HG02840 (cell line): ENCODE measurements around the gene HOXB8.

Source experiments
- ATAC-seq: cut with Tn5 transposase; IDR thresholded peaks from one replicate; pipeline ENCODE4 v1.9.1; 2021; ENCODE audit warnings: mild to moderate bottlenecking, moderate library complexity, moderate number of reproducible peaks; ENCODE audit not compliant: unreplicated experiment, low FRiP score

The HOXB8 gene

DNA sequence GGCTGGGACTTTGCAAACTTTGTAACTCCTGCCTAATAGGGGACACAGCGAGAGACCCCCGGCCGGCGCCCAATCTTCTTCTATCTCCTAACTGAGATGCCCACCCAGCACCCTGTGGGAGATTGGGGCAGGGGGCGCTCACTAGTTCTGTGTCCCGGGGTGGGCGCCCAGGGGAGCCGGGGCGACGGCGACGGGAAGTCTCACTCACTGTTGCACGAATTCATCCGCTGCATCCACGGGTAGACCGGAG lies 17.6 kb downstream of the HOXB8 start:
- no peak for ATAC-seq

DNA sequence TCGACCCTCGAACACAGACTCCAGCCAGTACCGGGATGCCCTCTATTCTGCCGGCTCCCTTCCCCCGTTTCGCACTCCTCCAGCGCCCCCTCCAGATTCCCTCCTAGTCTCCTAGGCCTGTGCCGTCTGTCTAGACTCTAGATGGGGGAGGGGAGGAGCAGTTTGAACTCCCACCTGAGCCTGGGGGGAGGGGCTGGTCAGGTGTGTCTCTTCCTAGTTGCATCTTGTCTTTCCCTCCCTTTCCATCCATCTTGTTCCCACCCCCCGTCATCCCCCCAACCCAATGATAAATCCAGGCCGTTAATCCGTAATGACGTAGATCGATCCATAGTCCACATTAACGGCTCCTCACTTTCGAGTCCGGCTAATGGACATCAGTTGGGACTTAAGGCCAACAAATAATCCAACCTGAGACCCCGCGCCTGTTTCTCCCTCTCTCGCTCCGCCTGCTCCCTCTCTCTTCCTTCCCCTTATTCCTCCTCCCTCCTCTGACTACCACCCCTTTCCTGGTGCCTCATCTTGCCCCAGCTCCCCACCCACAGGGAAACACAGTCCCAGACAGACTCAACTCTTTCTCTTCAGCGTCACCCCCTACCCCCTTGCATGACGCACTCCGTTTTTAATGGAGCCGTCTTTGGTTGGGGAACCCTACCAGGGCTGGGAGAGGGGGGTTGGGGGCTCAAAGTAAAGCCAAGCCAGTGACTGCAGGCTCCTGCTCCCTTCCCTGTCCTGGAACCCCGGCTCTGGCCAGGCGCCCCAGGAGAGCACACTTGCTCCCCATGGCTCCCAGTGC lies 18.2 kb downstream of the HOXB8 start:
- ATAC-seq, result no peak

DNA sequence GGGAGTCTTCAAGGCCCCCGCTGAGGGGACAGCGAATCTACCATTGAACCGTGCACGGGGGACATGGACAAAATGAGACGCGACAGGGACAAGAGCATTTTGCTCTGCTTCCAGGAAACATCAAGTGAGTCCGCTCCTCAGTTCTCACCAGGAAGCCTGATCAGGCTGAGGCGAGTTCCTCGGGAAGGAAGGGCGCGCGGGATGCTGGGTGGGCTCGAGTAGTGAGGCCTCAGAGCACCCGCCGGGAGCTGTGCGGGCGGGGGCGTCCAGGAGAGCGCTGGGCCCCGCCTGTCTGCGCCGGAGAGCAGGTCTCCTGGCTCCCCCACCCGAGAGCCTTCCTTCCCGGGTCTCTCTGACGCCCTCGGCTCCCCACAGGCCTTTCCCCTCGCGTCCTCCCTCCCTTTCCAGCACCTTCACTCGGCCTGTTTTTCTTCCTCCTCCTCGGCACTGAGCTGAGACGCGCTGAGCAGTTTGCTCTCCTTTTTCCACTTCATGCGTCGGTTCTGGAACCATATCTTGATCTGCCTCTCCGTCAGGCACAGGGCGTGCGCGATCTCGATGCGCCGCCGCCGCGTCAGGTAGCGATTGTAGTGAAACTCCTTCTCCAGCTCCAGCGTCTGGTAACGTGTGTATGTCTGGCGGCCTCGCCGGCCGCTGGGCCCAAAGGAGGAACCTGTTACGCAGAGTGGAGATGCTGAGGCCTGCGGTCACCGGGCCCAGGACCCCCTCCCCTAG lies 18.9 kb downstream of the HOXB8 start:
- no peak for ATAC-seq

DNA sequence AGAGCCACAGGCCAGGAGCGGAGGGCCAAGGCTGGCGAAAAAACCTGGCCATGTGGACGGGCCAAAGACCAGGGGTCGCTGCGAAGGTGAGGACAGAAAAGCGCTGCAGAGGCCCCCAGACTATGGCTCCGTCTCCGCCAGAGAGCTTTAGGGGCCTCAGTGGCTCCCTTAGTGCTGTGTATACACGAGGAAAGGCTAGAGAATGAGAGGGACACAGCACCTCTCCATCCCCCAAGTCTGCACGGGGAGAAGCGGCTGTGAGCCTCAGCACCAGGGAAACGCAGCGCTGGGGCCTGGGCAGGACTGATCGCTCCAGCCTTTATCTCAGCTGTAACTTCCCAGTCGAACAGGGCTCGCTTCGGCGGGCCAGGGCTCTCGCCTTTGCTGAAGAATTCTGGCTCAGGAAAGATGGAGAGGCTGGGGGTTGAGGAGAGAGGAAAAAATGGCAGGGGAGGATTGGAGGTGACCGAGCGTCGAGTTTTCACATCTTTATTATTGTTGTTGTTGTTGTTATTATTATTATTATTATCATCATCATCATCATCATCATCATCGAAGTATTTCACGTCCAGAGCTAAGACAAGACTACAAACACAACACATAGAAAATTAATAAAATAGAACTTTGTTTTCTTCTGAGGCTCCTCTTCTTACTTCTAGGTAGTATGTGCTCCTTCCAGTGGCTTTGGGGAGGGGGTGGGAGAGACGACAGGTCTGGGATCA lies 19.7 kb downstream of the HOXB8 start:
- no peak for ATAC-seq

DNA sequence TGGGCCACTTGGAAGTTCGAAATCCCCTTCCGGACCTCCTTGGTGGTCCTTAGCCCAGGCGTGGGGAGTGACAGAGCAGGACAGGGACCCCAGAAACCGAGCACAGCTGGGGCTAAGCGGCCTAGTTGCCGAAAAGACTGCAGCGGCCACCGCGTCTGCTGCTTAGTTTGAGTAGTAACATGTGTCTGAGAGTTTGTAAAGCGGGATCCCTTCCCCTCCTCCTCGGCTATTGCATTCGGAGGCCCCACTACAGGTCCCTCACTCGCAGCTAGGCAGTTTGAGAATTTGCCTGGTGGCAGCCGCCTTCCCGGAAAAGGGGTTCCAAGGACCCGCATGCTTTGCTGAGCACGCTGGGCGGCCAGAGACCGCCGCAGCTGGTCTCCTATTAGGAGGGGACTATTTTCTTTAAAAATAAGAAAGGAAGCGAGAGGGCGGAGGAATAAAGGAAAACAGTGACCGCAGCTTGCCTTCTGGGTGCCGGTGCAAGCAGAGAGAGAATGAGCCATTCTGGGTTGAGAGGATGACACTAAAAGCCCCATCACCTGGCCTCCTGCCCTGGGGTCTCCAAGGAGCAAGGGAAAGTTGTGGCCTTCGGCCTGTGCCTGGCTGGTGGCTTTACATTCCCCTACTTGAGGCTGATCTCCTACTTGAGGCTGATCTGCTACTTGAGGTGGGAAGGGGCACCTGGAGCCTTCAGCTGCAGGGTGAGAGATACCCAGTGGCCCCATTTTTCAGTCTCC lies 20.4 kb downstream of the HOXB8 start:
- ATAC-seq, result no peak

DNA sequence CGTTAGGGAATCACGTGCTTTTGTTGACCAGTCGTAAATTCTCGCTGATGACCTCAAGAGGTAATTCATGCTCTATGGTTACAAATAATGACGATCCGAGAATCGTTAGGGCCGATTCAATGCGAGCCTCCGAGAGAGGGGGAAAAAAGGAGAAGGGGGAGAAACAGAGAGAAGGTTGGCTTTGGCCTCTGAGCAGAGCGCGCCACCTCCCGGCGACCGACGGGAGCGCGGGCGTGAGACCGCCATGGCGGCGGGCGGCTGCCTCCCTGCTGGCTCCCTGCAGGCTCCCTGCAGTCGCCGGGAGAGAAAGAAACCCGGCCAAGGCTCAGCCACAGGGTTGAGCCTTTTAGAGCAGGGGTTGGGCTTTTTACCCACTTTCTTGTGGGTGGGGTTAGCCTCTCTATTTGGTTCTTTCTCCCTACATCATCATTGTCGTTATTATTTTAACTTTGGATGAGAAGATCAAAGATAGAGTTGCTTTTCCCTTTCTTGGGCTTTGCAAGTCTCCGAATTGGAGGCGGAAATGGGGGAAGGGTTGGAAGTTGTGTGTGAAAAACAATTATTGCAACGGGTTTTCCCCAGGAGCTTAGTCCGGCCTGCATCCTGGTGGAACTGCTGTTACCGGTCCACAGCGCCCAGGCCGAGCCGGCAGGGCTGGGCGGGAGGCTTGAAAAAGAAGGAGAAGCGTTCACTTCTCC lies 21.1 kb downstream of the HOXB8 start:
- ATAC-seq, result no peak

DNA sequence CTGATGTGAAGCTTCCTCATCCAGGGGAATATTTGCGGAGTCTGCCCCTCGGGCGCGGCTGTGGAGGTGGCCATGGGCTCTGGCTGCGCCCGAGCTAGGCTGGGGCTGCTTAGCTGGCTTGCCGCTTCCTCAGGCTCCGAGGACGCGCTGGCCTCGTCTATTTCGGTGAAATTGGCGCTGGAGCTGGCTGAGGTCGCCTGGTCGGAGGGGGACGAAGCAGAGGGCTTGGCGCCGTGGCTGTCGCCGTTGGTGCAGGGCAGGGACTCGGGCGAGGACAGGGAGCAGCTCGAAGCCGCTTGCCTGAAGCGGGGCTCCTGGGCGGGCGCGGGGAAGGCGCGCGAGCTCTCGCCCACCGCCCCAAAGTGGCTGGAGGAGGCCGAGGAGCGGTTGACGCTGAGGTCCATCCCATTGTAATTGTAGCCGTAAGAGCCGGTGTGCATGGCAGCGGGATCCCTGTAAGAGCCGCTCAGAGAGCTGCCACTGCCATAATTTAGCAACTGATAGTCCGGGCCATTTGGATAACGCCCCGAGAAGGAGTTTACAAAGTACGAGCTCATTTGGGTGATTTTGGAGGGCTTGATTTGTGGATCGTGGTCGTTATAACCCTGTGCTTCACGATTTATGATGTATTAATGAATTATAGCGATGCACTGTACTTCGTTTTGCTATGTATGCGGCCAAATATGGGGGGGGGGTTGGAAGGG lies 21.8 kb downstream of the HOXB8 start, which contains the start of gene HOXB5:
HOXB5 (minus strand) TSS at position 654 of the 704 bp plus-strand sequence; CDS start at position 557, 97 bp downstream.
- ATAC-seq, result no peak

DNA sequence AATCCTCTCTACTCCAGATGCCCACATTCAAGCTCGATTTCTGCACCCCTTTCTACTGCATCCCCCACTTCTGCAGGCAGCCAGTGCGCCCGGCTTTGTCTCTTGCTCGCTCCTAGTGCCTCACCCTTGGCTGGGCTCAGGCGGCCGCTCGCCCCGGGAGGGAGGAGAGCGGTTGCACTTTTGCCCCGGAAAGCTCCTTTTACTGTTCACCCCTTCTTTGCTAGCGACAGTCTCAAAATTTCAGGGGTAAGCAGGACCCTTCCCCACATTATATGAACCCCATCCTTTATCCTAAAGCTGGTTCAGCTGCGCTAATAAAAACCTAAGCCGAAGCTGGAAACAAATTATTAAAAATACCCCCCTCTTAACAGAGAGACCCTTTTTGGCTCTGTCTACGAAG lies 22.5 kb downstream of the HOXB8 start:
- ATAC-seq, result no peak

DNA sequence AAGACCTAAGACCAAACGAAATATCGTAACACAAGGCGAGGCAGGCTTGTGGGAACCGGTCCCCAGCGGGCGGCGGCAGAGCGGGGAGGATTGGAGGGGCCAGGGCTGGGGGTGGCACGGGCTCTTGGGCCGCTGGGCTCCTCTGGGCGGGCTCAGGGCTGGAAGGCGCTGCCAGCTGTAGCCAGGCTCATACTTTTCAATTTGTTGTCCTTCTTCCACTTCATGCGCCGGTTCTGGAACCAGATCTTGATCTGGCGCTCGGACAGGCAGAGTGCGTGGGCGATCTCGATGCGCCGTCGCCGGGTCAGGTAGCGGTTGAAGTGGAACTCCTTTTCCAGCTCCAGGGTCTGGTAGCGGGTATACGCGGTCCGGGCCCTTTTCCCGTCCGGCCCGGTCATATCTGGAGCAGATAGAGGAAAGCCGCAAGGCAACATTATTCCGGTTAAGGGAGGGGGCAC lies 23.0 kb downstream of the HOXB8 start:
- ATAC-seq, result no peak

DNA sequence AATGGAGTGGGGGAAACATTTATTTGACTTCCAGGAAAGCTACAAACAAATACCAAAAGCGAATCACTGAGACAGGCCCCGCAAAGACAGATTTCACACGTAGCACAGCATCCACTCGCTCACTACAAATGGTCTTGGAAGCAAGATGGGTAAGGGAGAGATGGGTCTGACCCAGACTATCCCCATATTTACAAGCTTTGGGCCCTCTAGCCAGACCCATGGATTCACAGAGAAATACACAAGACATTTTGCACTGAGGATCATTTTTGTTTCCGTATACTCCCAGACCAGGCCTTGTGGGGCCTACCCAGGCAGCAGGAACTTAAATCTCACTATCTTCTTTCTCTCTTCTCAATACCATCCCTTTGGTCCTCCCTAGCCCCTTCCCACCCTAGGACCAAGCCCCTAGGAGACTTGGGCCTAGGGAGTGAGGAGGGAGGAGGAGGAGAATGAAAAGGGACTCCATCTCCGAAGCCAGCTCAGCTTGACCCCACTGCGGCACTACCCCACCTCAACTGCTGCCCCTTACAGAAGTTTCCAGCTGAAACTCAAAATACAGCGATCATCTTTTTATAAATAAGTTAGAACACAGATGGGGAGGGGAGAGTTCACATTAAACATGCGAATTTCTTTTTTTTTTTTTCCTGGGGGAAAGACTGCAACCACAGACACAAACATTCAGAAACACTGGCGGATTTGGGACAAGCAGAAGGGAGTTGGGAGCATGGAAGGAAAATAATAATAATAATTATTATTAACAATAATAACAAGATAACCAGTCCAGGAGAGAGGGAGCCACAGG lies 23.6 kb downstream of the HOXB8 start:
- ATAC-seq, result no peak

DNA sequence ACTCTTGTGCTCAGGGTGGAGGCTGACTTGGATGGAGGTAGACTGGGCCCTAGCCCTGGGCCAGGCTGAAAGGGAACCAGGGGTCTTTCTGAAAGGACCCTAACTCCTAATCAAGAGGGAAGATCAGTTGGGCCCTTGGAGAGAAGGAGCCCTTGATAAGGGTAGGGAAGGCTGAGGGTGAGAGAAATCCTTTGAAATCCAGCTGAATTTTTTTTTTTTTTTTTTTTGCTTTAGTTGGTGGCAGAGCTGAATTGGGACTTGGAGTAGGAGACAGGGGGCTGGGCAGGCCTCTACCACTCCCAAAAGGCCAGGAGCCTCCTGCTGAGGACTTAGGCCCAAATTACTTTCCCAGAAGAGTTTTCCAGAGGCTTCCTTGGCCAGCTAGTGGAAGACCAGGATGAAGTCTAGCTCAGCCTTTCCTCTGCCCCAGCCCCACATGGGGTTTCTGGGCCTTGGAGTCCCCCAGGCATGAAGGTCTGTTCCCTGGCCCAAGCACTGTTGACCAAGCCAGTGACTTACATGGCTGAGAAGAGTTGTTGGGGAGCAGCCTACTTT lies 24.4 kb downstream of the HOXB8 start:
- no peak for ATAC-seq

DNA sequence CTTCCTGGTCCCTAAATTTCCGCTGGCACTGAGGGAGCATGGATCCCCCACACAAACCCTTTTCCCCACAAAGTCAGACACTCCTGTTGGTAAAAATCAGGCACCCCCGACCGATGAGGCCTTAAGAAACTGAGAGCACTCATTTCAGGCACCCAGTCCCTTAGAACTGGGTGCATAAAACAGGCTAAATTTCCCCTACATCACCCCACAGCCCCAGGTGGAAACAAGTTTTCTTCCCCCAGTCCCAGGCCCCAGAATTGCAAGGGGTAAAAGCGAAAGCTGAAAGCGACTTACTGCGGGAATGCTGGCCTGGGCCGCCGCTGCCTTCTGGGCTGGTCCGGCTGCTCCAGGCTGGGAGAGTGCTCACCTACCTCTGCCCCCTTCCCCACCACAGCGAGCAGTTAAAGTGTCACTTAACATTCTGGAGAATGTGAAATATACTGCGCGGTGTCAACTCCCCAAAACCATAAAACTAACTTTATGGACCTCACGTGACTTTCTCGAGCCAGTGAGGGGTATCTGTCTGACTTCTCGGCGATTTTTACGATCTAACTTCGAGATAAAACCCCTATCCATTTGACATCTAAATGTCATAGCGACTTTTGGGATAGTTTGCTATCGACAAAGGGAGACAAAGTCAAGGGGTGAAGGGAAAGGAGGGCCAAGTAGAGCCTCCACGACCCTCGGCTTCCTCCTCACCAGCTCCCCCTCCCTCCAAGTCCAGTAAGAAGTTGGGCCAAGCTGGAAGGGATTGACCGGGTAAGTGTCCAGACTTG lies 25.1 kb downstream of the HOXB8 start, which contains the start of gene HOXB3:
HOXB3 (minus strand) TSS at position 411 of the 776 bp plus-strand sequence. CDS start 37,767 bp downstream, outside the sequence.
- no peak for ATAC-seq

DNA sequence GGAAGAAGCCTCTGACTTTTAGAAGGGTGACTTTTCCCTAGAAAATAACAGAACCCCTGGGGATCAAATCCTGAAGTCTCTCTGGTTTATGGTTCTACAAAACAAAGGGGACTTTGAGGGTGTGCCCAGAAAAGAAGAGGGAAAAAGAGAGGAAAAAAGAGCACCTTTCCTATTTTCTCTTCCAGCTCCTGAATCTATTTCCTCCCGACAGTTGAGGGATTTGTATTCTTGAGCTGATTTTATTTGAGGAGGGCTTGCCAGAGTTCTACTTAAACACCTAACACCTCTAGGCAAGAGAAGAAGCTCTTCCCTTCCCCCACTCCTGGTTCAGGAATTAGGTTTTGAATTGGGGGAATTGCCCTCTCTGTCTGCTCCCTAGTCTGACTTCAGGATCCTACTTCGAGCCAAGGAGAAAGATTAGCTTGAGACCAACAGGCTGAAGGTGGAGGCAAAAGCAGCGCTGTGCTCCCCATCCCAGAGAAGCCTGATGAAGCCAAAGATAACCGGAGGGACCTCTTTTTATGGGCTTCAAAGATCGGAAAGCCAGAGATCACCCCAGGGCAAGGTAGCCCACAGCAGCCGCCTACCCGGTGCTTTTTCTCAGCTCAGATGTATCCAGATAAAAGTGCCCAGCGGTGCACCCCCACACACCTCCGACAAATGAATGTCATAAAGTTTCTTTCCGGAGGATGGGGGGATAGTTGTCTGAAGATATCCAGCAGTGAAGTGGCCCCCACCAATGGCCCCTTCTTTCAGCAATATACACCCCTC lies 25.8 kb downstream of the HOXB8 start:
- ATAC-seq, result no peak

DNA sequence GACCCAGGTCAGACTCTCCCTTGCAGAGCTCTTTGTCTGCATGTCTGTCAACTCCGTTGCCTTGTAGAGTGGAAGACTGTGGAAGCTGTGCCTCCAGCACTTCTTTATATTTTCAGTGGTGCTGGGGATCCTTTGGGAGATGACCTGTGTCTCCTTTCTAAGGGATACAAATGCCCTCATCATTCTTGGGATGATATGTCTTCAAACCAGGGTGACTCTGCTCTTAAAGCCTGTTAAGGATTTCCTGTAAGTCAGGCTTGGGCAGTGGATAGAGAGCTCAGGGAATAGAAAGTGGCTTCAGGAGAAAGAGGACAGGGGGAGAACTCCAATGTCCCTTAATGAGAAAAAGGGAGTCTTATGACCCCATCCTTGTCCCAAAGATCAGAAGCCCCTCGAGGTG lies 26.6 kb downstream of the HOXB8 start:
- ATAC-seq, result no peak

DNA sequence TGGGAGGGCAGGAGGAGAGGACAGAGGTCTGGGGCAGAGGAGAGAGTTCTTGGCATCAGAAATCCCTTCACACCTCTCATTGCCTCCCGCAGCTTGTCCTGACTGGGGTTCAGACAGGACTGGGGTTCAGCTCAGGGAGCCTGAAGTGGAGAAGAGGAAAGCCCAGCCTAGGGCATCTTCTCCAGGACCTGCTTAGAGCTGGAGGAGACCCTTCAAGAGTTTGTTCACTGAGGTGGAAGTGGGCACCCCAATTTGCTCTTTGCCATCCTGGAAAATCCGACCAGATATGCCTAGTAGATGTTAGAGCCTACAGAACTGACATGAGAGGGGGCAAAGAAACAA lies 27.0 kb downstream of the HOXB8 start:
- ATAC-seq, result no peak

DNA sequence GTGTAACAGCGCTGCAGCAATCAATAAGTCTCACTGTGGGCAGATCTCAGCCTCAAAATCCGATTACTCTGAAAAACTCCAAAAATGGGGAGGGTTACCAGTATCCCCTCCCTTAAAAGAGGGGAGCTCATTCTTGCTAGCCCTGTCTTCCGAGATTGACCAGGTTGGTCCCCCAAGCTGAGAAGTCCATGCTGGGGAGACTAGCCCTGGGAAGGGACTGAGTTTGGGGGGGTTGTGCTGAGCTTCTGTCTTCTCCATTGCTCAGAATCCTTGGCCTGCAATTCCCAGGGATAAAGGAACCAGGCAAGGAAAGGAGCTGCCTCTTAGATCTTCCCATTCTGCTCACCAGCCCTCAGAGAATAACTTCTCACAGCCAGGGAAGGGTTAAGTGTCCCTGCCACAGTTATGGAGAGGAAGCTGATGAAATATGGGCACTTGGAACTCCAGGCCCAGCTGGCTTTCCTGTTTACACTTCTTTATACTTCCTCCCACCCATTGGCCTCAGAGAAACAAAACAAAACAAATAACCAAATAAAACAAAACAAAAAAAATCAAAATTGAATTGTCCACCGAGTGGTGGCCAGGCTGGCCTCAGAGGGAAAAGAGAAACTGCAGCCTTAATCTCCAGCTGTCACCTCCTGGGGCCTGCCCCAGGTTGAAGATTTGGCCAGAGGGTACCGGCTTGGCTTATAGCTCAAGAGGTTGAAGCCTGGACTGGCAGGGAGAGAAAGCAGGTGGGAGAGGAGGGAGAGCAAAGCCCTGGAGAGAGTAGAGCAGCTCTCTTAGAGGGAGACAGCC lies 27.6 kb downstream of the HOXB8 start:
- no peak for ATAC-seq
